ENCODE results near the gene HECW1. TPM values are rescaled to one million over a fixed set of nuclear protein-coding genes. Genes with fewer than 3 reads are reported as not detected.

Gene HECW1
- total and polyA plus RNA-seq, 2 of the 13 experiments (the other 11 are each of a cell fraction or from before 2014, with no cell fraction given): not detected

GRCh38 chr7:43298617-43299016 lies 186.2 kb downstream of the HECW1 start:
- Histone ChIP-seq H3K4me1 (ENCODE audit: insufficient read depth, low read length) (peaks cover 17% of the 10 kb centered on the region), H3K4me2 (ENCODE audit: low read depth, low read length) (no peak overlapping the region), H3K9me3 (ENCODE audit: low read length) (no peaks in the 10 kb centered on the region), H3K36me3 (replicated peaks in 1 of 2; ENCODE audit: control insufficient read depth in 1 of 2, insufficient read depth in 2 of 2, low read length in 2 of 2) (no peaks in the 10 kb centered on the region), H2AFZ (ENCODE audit: low read length) (no peak overlapping the region), H3K79me2 (ENCODE audit: insufficient read depth, low read length) (no peaks in the 10 kb centered on the region), H4K20me1 (ENCODE audit: insufficient read depth, low read length) (no peaks in the 10 kb centered on the region), H3K27me3 (ENCODE audit: control insufficient read depth in 1 of 2, insufficient read depth in 2 of 2, low read length in 2 of 2) (no peaks in the 10 kb centered on the region; a peak in 2 of 5 replicates), H3K4me3 (replicated peaks in 1 of 3; ENCODE audit: insufficient read depth in 1 of 3, low read depth in 2 of 3, low read length in 3 of 3) (no peak overlapping the region), H3K27ac (ENCODE audit: extremely low read length, insufficient read depth, low read length) (no peak overlapping the region), H3K9ac (ENCODE audit: insufficient read depth, low read depth, low read length) (no peak overlapping the region)
- BruUV-seq (replicated peaks): no TSS peak
- POLR2A ChIA-PET: no interaction called here
- CTCF ChIA-PET (ENCODE audit: low intra/inter-chr PET ratio, low total read pairs): no interaction called here
- FAIRE-seq: no peak
- no peak for ATAC-seq
- DNase-seq (ENCODE audit: low spot score): no peak
- intact Hi-C loops (cut with micrococcal nuclease; ENCODE audit: unreplicated experiment) (no loop called here), in situ Hi-C loops (cut with HindIII; ENCODE audit: extremely low pct_ligation_motif_present, low pct_unique_long_range_greater_than_20kb) (no loop called here)
- no peak for TF ChIP-seq BRCA1 (CRISPR knock-in tag; IDR thresholded peaks at IDR 0.05)
- TF ChIP-seq ZFP90 (CRISPR knock-in tag; IDR thresholded peaks at IDR 0.05; ENCODE audit: borderline replicate concordance): no peak
- TF ChIP-seq CTCF (CRISPR knock-in tag; IDR thresholded peaks at IDR 0.05): no peak
- TF ChIP-seq ZNF263 (CRISPR knock-in tag; IDR thresholded peaks at IDR 0.05): no peak
- TF ChIP-seq, protein P1, sequence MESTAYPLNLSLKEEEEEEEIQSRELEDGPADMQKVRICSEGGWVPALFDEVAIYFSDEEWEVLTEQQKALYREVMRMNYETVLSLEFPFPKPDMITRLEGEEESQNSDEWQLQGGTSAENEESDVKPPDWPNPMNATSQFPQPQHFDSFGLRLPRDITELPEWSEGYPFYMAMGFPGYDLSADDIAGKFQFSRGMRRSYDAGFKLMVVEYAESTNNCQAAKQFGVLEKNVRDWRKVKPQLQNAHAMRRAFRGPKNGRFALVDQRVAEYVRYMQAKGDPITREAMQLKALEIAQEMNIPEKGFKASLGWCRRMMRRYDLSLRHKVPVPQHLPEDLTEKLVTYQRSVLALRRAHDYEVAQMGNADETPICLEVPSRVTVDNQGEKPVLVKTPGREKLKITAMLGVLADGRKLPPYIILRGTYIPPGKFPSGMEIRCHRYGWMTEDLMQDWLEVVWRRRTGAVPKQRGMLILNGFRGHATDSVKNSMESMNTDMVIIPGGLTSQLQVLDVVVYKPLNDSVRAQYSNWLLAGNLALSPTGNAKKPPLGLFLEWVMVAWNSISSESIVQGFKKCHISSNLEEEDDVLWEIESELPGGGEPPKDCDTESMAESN (CRISPR knock-in tag; conservative IDR thresholded peaks at IDR 0.05): no peak
- TF ChIP-seq SP140L (CRISPR knock-in tag; IDR thresholded peaks at IDR 0.05; ENCODE audit: borderline replicate concordance): no peak
- TF ChIP-seq MIER2 (CRISPR knock-in tag; IDR thresholded peaks at IDR 0.05): no peak
- TF ChIP-seq ZNF616 (CRISPR knock-in tag; IDR thresholded peaks at IDR 0.05; ENCODE audit: low read depth): no peak
- TF ChIP-seq, protein P2, sequence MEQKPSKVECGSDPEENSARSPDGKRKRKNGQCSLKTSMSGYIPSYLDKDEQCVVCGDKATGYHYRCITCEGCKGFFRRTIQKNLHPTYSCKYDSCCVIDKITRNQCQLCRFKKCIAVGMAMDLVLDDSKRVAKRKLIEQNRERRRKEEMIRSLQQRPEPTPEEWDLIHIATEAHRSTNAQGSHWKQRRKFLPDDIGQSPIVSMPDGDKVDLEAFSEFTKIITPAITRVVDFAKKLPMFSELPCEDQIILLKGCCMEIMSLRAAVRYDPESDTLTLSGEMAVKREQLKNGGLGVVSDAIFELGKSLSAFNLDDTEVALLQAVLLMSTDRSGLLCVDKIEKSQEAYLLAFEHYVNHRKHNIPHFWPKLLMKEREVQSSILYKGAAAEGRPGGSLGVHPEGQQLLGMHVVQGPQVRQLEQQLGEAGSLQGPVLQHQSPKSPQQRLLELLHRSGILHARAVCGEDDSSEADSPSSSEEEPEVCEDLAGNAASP (CRISPR knock-in tag; IDR thresholded peaks at IDR 0.05; ENCODE audit: borderline replicate concordance): no peak
- TF ChIP-seq ZNF782 (CRISPR knock-in tag; IDR thresholded peaks at IDR 0.05; ENCODE audit: borderline replicate concordance): no peak
- TF ChIP-seq CBX2 (IDR thresholded peaks at IDR 0.05; ENCODE audit: low read depth, low read length): no peak
- no peak for TF ChIP-seq CBX2 (CRISPR knock-in tag; IDR thresholded peaks at IDR 0.05; ENCODE audit: low read depth)
- no peak for TF ChIP-seq CEBPG (CRISPR knock-in tag; IDR thresholded peaks at IDR 0.05)
- TF ChIP-seq, protein P3, sequence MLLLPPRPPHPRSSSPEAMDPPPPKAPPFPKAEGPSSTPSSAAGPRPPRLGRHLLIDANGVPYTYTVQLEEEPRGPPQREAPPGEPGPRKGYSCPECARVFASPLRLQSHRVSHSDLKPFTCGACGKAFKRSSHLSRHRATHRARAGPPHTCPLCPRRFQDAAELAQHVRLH (CRISPR knock-in tag; IDR thresholded peaks at IDR 0.05; ENCODE audit: borderline replicate concordance, low read depth): no peak
- TF ChIP-seq ZNF800 (CRISPR knock-in tag; IDR thresholded peaks at IDR 0.05): no peak
- whole genome bisulfite sequencing (ENCODE audit: low lambda C conversion rate): 59% methylated on average over 8 of the region's 8 CpGs

Measured in HepG2 (cell line).